ENCODE data around the gene METTL25B. TPM values are rescaled to one million over a fixed set of nuclear protein-coding genes. Genes with fewer than 3 reads are reported as not detected.

The METTL25B gene
- total and polyA plus RNA-seq, 2 of the 13 experiments (the other 11 are each of a cell fraction or from before 2014, with no cell fraction given): 11.9 to 24.0 TPM

DNA sequence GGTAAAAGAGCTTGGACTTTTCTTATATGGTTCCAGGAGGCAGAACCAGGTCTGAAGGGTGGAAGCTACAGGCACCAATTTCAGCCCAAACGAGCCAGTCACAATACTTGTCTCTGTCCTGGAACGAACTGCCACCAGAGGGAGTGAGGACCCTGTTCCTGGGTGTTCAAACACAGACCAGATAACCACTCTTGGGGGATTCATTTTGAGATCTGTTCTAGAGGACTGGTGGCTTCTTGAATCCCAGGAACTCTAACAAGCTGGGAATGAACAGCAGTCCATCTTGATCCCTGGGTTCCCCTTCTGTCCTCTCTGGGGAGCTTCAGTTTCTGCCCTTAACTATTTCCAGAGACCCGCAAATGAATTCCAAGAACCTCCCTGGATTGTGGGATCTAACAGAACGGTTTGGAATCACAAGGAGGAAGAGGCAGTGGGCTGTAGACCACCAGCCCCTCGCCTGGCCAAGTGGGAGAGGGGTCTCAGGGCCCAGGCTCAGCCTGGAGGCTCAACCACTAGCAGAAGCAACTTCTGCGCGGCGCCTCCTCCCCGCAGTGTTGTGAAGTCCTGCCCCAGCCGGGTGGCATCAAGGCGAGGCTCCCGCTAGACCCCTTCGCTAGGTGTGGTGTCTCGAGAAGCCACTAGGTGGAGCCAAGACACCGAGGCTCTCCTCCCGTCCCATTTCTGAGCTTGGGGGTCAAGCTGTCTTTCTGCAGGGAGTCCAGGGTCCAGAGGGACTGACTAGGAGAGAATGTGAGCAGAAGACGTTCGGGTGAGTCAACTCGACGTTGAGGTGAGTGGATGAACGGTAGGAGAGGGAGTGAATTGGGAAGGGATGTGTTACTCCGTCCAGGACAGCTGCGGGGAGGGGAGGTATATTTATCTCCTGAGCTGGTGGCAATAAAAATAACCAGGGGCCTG, 39.0 kb upstream of the METTL25B start (continued):
- TF ChIP-seq ZNF570 (CRISPR knock-in tag; IDR thresholded peaks at IDR 0.05; ENCODE audit: borderline replicate concordance) (no peak), ERF (CRISPR knock-in tag; IDR thresholded peaks at IDR 0.05) (peak; percentile 62; the same call in 1 of the 2 replicates), JUN (CRISPR knock-in tag; IDR thresholded peaks at IDR 0.05) (no peak), CENPT (CRISPR knock-in tag; IDR thresholded peaks at IDR 0.05; ENCODE audit: low read depth) (no peak), ZNF556 (CRISPR knock-in tag; IDR thresholded peaks at IDR 0.05; ENCODE audit: borderline replicate concordance) (0 out of 2 replicates have a peak, but pooled peaks have one; percentile 24), HNF4G (IDR thresholded peaks at IDR 0.05; ENCODE audit: borderline replicate concordance, low read depth, low read length) (no peak), HNF4G (CRISPR knock-in tag; IDR thresholded peaks at IDR 0.05; ENCODE audit: borderline replicate concordance, low read depth) (0 out of 2 replicates have a peak, but pooled peaks have one; percentile 41), RARG (CRISPR knock-in tag; IDR thresholded peaks at IDR 0.05; ENCODE audit: low read depth) (no peak), HNF1A (IDR thresholded peaks at IDR 0.05; ENCODE audit: low read depth) (no peak), HNF1A (CRISPR knock-in tag; IDR thresholded peaks at IDR 0.05; ENCODE audit: borderline replicate concordance) (no peak), ZKSCAN5 (CRISPR knock-in tag; IDR thresholded peaks at IDR 0.05) (0 out of 2 replicates have a peak, but pooled peaks have one; percentile 53), ZNF12 (CRISPR knock-in tag; IDR thresholded peaks at IDR 0.05) (no peak), ZBTB21 (CRISPR knock-in tag; IDR thresholded peaks at IDR 0.05) (no peak), TCF12 (IDR thresholded peaks at IDR 0.05) (no peak), TCF12 (CRISPR knock-in tag; IDR thresholded peaks at IDR 0.05) (no peak), SIX1 (CRISPR knock-in tag; IDR thresholded peaks at IDR 0.05; ENCODE audit: borderline replicate concordance) (no peak), ZSCAN31 (CRISPR knock-in tag; IDR thresholded peaks at IDR 0.05; ENCODE audit: low read depth) (no peak), ZMAT3 (CRISPR knock-in tag; conservative IDR thresholded peaks at IDR 0.05) (0 out of 2 replicates have a peak, but pooled peaks have one; percentile 28)
- TF ChIP-seq, protein P1, sequence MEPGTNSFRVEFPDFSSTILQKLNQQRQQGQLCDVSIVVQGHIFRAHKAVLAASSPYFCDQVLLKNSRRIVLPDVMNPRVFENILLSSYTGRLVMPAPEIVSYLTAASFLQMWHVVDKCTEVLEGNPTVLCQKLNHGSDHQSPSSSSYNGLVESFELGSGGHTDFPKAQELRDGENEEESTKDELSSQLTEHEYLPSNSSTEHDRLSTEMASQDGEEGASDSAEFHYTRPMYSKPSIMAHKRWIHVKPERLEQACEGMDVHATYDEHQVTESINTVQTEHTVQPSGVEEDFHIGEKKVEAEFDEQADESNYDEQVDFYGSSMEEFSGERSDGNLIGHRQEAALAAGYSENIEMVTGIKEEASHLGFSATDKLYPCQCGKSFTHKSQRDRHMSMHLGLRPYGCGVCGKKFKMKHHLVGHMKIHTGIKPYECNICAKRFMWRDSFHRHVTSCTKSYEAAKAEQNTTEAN (CRISPR knock-in tag; conservative IDR thresholded peaks at IDR 0.05): no peak
- TF ChIP-seq, protein P2, sequence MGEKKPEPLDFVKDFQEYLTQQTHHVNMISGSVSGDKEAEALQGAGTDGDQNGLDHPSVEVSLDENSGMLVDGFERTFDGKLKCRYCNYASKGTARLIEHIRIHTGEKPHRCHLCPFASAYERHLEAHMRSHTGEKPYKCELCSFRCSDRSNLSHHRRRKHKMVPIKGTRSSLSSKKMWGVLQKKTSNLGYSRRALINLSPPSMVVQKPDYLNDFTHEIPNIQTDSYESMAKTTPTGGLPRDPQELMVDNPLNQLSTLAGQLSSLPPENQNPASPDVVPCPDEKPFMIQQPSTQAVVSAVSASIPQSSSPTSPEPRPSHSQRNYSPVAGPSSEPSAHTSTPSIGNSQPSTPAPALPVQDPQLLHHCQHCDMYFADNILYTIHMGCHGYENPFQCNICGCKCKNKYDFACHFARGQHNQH (CRISPR knock-in tag; IDR thresholded peaks at IDR 0.05): no peak
- TF ChIP-seq, protein P3, sequence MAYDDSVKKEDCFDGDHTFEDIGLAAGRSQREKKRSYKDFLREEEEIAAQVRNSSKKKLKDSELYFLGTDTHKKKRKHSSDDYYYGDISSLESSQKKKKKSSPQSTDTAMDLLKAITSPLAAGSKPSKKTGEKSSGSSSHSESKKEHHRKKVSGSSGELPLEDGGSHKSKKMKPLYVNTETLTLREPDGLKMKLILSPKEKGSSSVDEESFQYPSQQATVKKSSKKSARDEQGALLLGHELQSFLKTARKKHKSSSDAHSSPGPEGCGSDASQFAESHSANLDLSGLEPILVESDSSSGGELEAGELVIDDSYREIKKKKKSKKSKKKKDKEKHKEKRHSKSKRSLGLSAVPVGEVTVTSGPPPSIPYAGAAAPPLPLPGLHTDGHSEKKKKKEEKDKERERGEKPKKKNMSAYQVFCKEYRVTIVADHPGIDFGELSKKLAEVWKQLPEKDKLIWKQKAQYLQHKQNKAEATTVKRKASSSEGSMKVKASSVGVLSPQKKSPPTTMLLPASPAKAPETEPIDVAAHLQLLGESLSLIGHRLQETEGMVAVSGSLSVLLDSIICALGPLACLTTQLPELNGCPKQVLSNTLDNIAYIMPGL (CRISPR knock-in tag; IDR thresholded peaks at IDR 0.05; ENCODE audit: borderline replicate concordance in 1 of 2, low read depth in 1 of 2): peak; percentile 54 to 77; a peak in 3 of 4 replicates

Measured in HepG2 (cell line).